HCT116 (cell line): Measurements from ENCODE around the gene PNO1. TPM values are rescaled to one million over a fixed set of nuclear protein-coding genes. Genes with fewer than 3 reads are reported as not detected.

Experiments used
- ATAC-seq: fragments of 200-7000 bp; cut with Tn5 transposase; 2 replicates; pipeline ENCODE4 v1.9.1; 2020; ENCODE audit warnings: mild to moderate bottlenecking, moderate library complexity
- BruUV-seq: library from RNA; stranded (reverse); fragments of 400-500 nt; replicated peaks from 2 replicates; lab custom pipeline; 2021; lab: Mats Ljungman, UMichigan
- CTCF ChIA-PET: fragments of 300-600 bp; sonication (Branson Sonifier 250); formaldehyde crosslinking; loops from one replicate; lab custom pipeline; 2021; ENCODE audit warnings: antibody characterized with exemption; lab: Charles Lee
- POLR2A ChIA-PET: fragments of 300-600, 350-600 bp; sonication (Branson Sonifier 250); formaldehyde crosslinking; loops from one replicate; lab custom pipeline; 2021; ENCODE audit warnings: antibody characterized with exemption; lab: Charles Lee
- RAD21 ChIA-PET, 2 experiments: fragments of 300-600 bp; sonication (Branson Sonifier 250); formaldehyde crosslinking; loops; one replicate each; lab custom pipeline; 2023; ENCODE audit warnings: low total read pairs in 2 of 2; ENCODE audit not compliant: uncharacterized antibody in 2 of 2, unreplicated experiment in 2 of 2, low non-redundant PET in 1 of 2; lab: Charles Lee
- DNase-seq: peaks from one replicate; pipeline ENCODE4 v3.0.0-alpha.2; 2010; ENCODE audit warnings: low read depth, low spot score
- H2AFZ ChIP-seq: fragments of 200-600 bp; shearing (Covaris generic), sonication (generic); 2 replicates; pipeline ENCODE4 v1.6.1; 2017; ENCODE audit warnings: low read depth, mixed run types, mixed read lengths, antibody characterized with exemption, low read length; ENCODE audit not compliant: poor library complexity, severe bottlenecking
- H3K27ac ChIP-seq: 2 replicates; pipeline ENCODE4 v1.5.1; 2012; ENCODE audit warnings: low read depth, low read length
- H3K27me3 ChIP-seq: fragments of 200-600 bp; sonication (generic); 2 replicates; pipeline ENCODE4 v1.6.1; 2016; ENCODE audit warnings: mixed run types, low read length, mixed read lengths; ENCODE audit not compliant: insufficient read depth
- H3K36me3 ChIP-seq, 2 experiments: fragments of 200-500 bp in 1 of 2; fragments of 200-600 bp in 1 of 2; sonication (Bioruptor generic) in 1 of 2; sonication (generic) in 1 of 2; 2 replicates each; pipeline versions ENCODE4 v1.5.1 to v1.6.1; 2014 to 2016; ENCODE audit warnings: low read length in 2 of 2, inconsistent platforms in 1 of 2, mixed read lengths in 1 of 2, mixed run types in 1 of 2; ENCODE audit not compliant: insufficient read depth in 2 of 2, control insufficient read depth in 1 of 2
- H3K4me1 ChIP-seq, 2 experiments: fragments of 200-600 bp in 1 of 2; sonication (generic) in 1 of 2; 2 replicates each; pipeline versions ENCODE4 v1.5.1 to v1.6.1; 2012 to 2017; ENCODE audit warnings: low read length in 2 of 2, inconsistent platforms in 1 of 2, mild to moderate bottlenecking in 1 of 2, mixed read lengths in 1 of 2, mixed run types in 1 of 2, moderate library complexity in 1 of 2; ENCODE audit not compliant: insufficient read depth in 2 of 2, control insufficient read depth in 1 of 2
- H3K4me2 ChIP-seq: fragments of 200-600 bp; sonication (generic); 2 replicates; pipeline ENCODE4 v1.6.1; 2017; ENCODE audit warnings: mixed run types, low read length, mixed read lengths
- H3K4me3 ChIP-seq, 2 experiments: fragments of 200-600 bp in 1 of 2; sonication (generic) in 1 of 2; replicated peaks in 1 of 2; 2 replicates each; pipeline ENCODE4 v1.5.1; 2011 to 2016; ENCODE audit warnings: low read length in 2 of 2, control low read depth in 1 of 2, low read depth in 1 of 2, mild to moderate bottlenecking in 1 of 2, mixed read lengths in 1 of 2, mixed run types in 1 of 2
- H3K79me2 ChIP-seq: fragments of 200-600 bp; sonication (generic); 2 replicates; pipeline ENCODE4 v1.6.1; 2017; ENCODE audit warnings: mild to moderate bottlenecking, mixed run types, low read length, moderate library complexity, mixed read lengths; ENCODE audit not compliant: insufficient read depth
- H3K9ac ChIP-seq: fragments of 200-600 bp; sonication (generic); 2 replicates; pipeline ENCODE4 v1.6.1; 2016; ENCODE audit warnings: low read length, mixed read lengths
- H3K9me2 ChIP-seq: fragments of 200-600 bp; sonication (generic), shearing (Covaris generic); 2 replicates; pipeline ENCODE4 v1.6.1; 2017; ENCODE audit warnings: mixed run types, mild to moderate bottlenecking, moderate library complexity; ENCODE audit not compliant: insufficient read depth
- H3K9me3 ChIP-seq, 2 experiments: fragments of 200-500 bp in 1 of 2; fragments of 200-600 bp in 1 of 2; sonication (Bioruptor generic) in 1 of 2; sonication (generic) in 1 of 2; 2 replicates each; pipeline ENCODE4 v1.6.1; 2014 to 2017; ENCODE audit warnings: low read length in 2 of 2, mixed read lengths in 2 of 2, inconsistent platforms in 1 of 2, low read depth in 1 of 2, mild to moderate bottlenecking in 1 of 2, mixed run types in 1 of 2, moderate library complexity in 1 of 2; ENCODE audit not compliant: control insufficient read depth in 1 of 2, insufficient read depth in 1 of 2
- H4K20me1 ChIP-seq: fragments of 200-600 bp; sonication (generic), shearing (Covaris generic); 2 replicates; pipeline ENCODE4 v1.6.1; 2017; ENCODE audit warnings: mixed run types, mild to moderate bottlenecking, moderate library complexity; ENCODE audit not compliant: insufficient read depth
- CBX3 ChIP-seq: IDR thresholded peaks from 2 replicates; pipeline ENCODE4 v1.6.1; 2012; ENCODE audit warnings: low read depth
- CEBPB ChIP-seq: IDR thresholded peaks from 2 replicates; pipeline ENCODE4 v1.6.1; 2012; ENCODE audit warnings: low read depth
- EGR1 ChIP-seq: IDR thresholded peaks from 2 replicates; pipeline ENCODE4 v1.6.1; 2012; ENCODE audit warnings: low read depth
- EZH2phosphoT487 ChIP-seq: fragments of 200-600 bp; IDR thresholded peaks from 2 replicates; pipeline ENCODE4 v1.6.1; 2018; ENCODE audit warnings: antibody characterized with exemption, borderline replicate concordance
- FOSL1 ChIP-seq: IDR thresholded peaks from 2 replicates; pipeline ENCODE4 v1.6.1; 2012; ENCODE audit warnings: low read depth
- JUND ChIP-seq: IDR thresholded peaks from 2 replicates; pipeline ENCODE4 v1.6.1; 2012
- POLR2AphosphoS5 ChIP-seq: IDR thresholded peaks from 2 replicates; pipeline ENCODE4 v1.6.1; 2011; ENCODE audit warnings: mild to moderate bottlenecking, low read depth, low read length, moderate library complexity
- RAD21 ChIP-seq: IDR thresholded peaks from 2 replicates; pipeline ENCODE4 v1.6.1; 2012; ENCODE audit warnings: low read depth, mild to moderate bottlenecking
- SIN3A ChIP-seq: IDR thresholded peaks from 2 replicates; pipeline ENCODE4 v1.6.1; 2012; ENCODE audit warnings: low read depth
- SRF ChIP-seq: IDR thresholded peaks from 2 replicates; pipeline ENCODE4 v1.6.1; 2012; ENCODE audit warnings: low read depth
- TCF7L2 ChIP-seq: IDR thresholded peaks from 2 replicates; pipeline ENCODE4 v1.7.0; 2011; ENCODE audit warnings: borderline replicate concordance, inconsistent platforms; ENCODE audit not compliant: insufficient read depth, insufficient read length; ENCODE audit errors: extremely low read depth
- ZFX ChIP-seq: fragments of 450-650 bp; IDR thresholded peaks from 2 replicates; pipeline ENCODE4 v1.6.1; 2017
- ZNF274 ChIP-seq: fragments of 200-500 bp; sonication (Bioruptor generic); IDR thresholded peaks from 2 replicates; pipeline ENCODE4 v1.6.1; 2014; ENCODE audit warnings: mild to moderate bottlenecking, low read depth, low read length, inconsistent platforms
- intact Hi-C: fragments of 100-400 bp; cut with micrococcal nuclease; formaldehyde crosslinking; loops from 2 replicates; pipeline ENCODE4 v1.10.0; 2022
- total RNA-seq: library from RNA; stranded (reverse); gene quantifications from one replicate; pipeline ENCODE4 v1.2.1, GENCODE V29; 2021; ENCODE audit not compliant: unreplicated experiment
- TF ChIP-seq, protein P1 (sequence below): IDR thresholded peaks from 2 replicates; pipeline ENCODE4 v1.6.1; 2012
- TF ChIP-seq, protein P2 (sequence below), 3 experiments: fragments of 200-600 bp in 1 of 3; sonication (generic) in 1 of 3; IDR thresholded peaks in 2 of 3; conservative IDR thresholded peaks in 1 of 3; 2 replicates each; pipeline ENCODE4 v1.5.1; 2012 to 2017; ENCODE audit warnings: low read depth in 2 of 3, low read length in 2 of 3, antibody characterized with exemption in 1 of 3, borderline replicate concordance in 1 of 3, control low read depth in 1 of 3, mild to moderate bottlenecking in 1 of 3, mixed read lengths in 1 of 3, mixed run types in 1 of 3, moderate library complexity in 1 of 3; ENCODE audit not compliant: insufficient read depth in 1 of 3

PNO1 gene
- total RNA-seq, 1 experiment from 2014 or later = 23.3 TPM

DNA sequence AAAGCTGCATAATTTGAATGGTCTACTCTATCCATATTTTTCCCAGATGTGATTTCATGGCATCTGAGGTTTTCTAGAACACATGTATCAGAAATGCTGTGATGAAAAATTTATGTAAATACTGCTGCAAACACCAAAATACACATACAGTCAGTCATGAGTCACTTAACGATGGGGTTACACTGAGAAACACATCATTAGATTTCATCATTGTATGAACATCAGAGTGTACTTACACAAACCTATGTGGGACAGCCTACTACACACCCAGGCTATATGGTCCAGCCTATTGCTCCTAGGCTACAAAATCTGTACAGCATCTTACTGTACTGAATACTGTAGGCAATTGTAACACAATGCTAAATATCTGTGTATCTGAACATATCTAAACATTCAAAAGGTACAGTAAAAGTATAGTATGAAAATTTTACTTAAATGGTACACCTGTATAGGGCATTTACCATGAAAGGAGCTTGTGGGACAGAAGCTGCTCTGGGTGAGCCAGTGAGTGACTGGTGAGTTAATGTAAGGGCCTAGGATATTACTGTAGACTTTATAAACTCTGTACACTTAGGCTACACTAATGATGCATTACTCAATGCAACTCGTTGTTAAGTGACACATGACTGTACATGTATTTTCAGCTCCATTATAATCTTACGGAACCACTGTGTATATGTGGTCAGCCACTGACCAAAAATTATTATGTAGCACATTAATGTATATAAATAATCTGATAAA, 33.5 kb downstream of the PNO1 start:
- Histone ChIP-seq H3K4me3 (no peak overlapping the region), H3K27ac (no peak overlapping the region), H3K9me2 (no peaks in the 10 kb centered on the region), H3K27me3 (no peaks in the 10 kb centered on the region), H2AFZ (no peak overlapping the region), H3K9me3 (no peaks in the 10 kb centered on the region), H3K4me1 (peaks cover 2 to 31% of the 10 kb centered on the region in 2 experiments; a peak in 3 of 4 replicates), H3K79me2 (peaks cover 91% of the 10 kb centered on the region), H3K36me3 (no peaks in the 10 kb centered on the region), H3K9ac (no peak overlapping the region), H4K20me1 (peaks cover 7% of the 10 kb centered on the region; the same call in 1 of the 2 replicates), H3K4me2 (peak overlapping the region; percentile 6; the same call in 1 of the 2 replicates)
- POLR2A ChIA-PET = no interaction called here
- RAD21 ChIA-PET = no interaction called here
- CTCF ChIA-PET = no interaction called here
- intact Hi-C loops = no loop called here
- 0 out of 2 replicates have a peak, but pooled peaks have one; percentile 10 for TF ChIP-seq CBX3
- no peak for TF ChIP-seq SIN3A
- no peak for TF ChIP-seq RAD21
- peak; percentile 47; the same call in 1 of the 2 replicates for TF ChIP-seq FOSL1
- no peak for TF ChIP-seq EZH2phosphoT487
- TF ChIP-seq JUND = peak; percentile 56
- TF ChIP-seq SRF = no peak
- peak; percentile 73 for TF ChIP-seq CEBPB
- TF ChIP-seq, protein P1, sequence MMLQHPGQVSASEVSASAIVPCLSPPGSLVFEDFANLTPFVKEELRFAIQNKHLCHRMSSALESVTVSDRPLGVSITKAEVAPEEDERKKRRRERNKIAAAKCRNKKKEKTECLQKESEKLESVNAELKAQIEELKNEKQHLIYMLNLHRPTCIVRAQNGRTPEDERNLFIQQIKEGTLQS = no peak
- no peak for TF ChIP-seq EGR1
- BruUV-seq = no TSS peak
- DNase-seq (peak; percentile 27), ATAC-seq (no peak)

GRCh38 chr2:68193144-68193543, 35.5 kb downstream of the PNO1 start:
- Histone ChIP-seq H3K4me3 (no peak overlapping the region), H3K27ac (no peak overlapping the region), H3K9me3 (no peaks in the 10 kb centered on the region), H3K9me2 (no peaks in the 10 kb centered on the region), H3K27me3 (no peaks in the 10 kb centered on the region), H2AFZ (no peak overlapping the region), H3K4me2 (peak overlapping the region; percentile 39; the same call in 1 of the 2 replicates), H3K79me2 (peaks cover 94% of the 10 kb centered on the region), H3K36me3 (no peaks in the 10 kb centered on the region), H3K9ac (no peak overlapping the region), H3K4me1 (peaks cover 2 to 31% of the 10 kb centered on the region in 2 experiments; a peak in 3 of 4 replicates), H4K20me1 (peaks cover 14% of the 10 kb centered on the region)
- TF ChIP-seq EGR1 (no peak), ZNF274 (no peak), RAD21 (no peak), POLR2AphosphoS5 (no peak), CBX3 (no peak), SRF (no peak), TCF7L2 (no peak), FOSL1 (no peak), ZFX (no peak)
- TF ChIP-seq, protein P2, sequence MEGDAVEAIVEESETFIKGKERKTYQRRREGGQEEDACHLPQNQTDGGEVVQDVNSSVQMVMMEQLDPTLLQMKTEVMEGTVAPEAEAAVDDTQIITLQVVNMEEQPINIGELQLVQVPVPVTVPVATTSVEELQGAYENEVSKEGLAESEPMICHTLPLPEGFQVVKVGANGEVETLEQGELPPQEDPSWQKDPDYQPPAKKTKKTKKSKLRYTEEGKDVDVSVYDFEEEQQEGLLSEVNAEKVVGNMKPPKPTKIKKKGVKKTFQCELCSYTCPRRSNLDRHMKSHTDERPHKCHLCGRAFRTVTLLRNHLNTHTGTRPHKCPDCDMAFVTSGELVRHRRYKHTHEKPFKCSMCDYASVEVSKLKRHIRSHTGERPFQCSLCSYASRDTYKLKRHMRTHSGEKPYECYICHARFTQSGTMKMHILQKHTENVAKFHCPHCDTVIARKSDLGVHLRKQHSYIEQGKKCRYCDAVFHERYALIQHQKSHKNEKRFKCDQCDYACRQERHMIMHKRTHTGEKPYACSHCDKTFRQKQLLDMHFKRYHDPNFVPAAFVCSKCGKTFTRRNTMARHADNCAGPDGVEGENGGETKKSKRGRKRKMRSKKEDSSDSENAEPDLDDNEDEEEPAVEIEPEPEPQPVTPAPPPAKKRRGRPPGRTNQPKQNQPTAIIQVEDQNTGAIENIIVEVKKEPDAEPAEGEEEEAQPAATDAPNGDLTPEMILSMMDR (IDR thresholded peaks at IDR 0.05 in 2 of 3, conservative IDR thresholded peaks at IDR 0.05 in 1 of 3; ENCODE audit: borderline replicate concordance in 1 of 3, insufficient read depth in 1 of 3, low read depth in 2 of 3, low read length in 2 of 3) = no peak
- TF ChIP-seq, protein P1 = no peak
- BruUV-seq = no TSS peak
- ChIA-PET RAD21 (no interaction called here), CTCF (interaction anchor here (1.3 kb wide), 1 partner anchor 51 kb away, joined by 3 read pairs; no protein-coding TSS in a partner anchor), POLR2A (no interaction called here)
- intact Hi-C loops = no loop called here
- DNase-seq = no peak
- no peak for ATAC-seq
